ENCODE measurements around the gene STYK1.

Gene STYK1

DNA sequence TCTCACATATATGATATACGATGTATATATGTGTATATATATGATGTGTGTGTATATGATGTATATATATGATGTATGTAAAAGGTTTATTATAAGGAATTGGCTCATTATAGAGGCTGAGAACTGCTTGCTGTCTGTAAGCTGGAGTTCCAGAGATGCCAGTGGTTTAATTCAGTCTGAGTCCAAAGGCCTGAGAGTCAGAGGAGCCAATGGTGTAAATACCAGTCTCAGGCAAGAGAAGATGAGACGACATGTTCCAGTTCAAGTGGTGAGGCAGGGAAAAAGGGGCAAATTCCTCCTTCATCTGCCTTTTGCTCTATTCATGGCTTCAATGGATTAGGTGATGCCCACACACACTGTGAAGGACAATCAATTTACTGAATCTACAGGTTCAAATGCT is 17.1 kb upstream of the STYK1 start:
- H3K4me3 ChIP-seq (ENCODE audit: low read depth, low read length), result no peak overlapping the region
- TF ChIP-seq, protein P1, sequence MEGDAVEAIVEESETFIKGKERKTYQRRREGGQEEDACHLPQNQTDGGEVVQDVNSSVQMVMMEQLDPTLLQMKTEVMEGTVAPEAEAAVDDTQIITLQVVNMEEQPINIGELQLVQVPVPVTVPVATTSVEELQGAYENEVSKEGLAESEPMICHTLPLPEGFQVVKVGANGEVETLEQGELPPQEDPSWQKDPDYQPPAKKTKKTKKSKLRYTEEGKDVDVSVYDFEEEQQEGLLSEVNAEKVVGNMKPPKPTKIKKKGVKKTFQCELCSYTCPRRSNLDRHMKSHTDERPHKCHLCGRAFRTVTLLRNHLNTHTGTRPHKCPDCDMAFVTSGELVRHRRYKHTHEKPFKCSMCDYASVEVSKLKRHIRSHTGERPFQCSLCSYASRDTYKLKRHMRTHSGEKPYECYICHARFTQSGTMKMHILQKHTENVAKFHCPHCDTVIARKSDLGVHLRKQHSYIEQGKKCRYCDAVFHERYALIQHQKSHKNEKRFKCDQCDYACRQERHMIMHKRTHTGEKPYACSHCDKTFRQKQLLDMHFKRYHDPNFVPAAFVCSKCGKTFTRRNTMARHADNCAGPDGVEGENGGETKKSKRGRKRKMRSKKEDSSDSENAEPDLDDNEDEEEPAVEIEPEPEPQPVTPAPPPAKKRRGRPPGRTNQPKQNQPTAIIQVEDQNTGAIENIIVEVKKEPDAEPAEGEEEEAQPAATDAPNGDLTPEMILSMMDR (conservative IDR thresholded peaks at IDR 0.05; ENCODE audit: low read depth, low read length), result no peak
- DNase-seq (ENCODE audit: low read depth), result peak; percentile 43

DNA sequence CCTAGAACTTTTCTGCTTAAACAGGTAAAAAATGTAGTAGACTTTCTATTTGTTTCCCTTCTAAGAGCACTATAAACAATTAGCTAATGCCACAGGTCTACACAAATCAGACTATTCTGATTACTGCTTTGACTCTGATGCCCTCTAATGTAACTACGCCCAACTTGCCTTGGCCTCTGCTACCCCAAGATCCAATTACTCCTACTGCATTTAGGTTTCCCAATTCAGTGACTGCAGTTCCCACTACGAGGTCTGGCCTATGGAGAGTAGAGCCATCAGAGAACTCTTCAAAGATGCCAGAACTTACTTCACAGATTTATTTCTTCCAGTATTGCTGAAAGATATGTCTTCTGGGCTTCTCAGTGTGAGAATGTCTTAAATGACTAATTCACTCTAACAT is 15.3 kb upstream of the STYK1 start:
- TF ChIP-seq, protein P1 (conservative IDR thresholded peaks at IDR 0.05; ENCODE audit: low read depth, low read length), result no peak
- no peak overlapping the region for H3K4me3 ChIP-seq (ENCODE audit: low read depth, low read length)
- DNase-seq (ENCODE audit: low read depth), result no peak

DNA sequence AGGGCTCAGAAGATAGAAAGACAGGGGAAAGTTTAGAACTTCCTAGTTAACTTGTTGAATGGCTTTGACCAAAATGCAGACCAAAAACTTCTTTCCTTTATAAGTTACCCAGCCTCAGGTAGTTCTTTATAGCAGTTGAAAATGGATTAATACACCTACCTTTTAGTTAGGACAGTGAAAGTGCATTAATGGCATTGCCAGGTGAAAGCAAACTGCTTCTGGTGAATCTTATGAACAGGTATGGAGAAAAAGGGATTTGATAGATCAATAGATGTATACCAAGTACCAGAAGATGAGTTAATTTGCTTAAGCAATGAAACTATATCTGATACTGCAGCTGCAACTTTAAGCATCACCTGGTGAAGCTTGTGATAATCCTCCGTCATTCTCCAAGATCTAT is 14.2 kb upstream of the STYK1 start:
- DNase-seq (ENCODE audit: low read depth), result no peak
- H3K4me3 ChIP-seq (ENCODE audit: low read depth, low read length), result no peak overlapping the region
- TF ChIP-seq, protein P1 (conservative IDR thresholded peaks at IDR 0.05; ENCODE audit: low read depth, low read length), result no peak

DNA sequence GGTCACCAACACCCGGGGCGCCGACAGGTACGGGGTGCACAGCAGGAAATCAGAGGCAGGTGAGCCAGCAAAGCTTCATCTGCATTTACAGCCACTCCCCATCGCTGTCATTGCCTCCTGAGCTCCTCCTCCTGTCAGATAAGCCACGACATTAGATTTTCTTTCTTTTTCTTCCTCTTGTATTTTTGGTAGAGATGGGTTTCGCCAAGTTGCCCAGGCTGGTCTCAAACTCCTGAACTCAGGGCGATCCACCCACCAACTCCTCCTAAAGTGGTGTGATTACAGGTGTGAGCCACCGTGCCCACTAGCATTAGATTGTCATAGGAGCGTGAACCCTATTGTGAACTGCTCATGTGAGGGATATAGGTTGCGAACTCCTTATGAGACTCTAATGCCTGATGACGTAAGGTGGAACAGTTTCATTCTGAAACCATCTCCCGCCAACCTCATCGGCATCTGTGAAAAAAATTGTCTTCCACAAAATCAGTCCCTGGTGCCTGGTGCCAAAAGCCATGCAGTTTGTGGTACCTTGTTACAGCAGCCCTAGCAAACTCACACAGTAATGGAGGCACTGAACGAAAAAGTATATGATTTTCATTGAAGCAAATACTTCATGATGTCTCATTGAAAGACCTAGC is 1.5 kb downstream of the STYK1 start:
- H3K4me3 ChIP-seq (ENCODE audit: low read depth, low read length), result no peak overlapping the region
- TF ChIP-seq, protein P1 (conservative IDR thresholded peaks at IDR 0.05; ENCODE audit: low read depth, low read length), result no peak
- DNase-seq (ENCODE audit: low read depth), result no peak

DNA sequence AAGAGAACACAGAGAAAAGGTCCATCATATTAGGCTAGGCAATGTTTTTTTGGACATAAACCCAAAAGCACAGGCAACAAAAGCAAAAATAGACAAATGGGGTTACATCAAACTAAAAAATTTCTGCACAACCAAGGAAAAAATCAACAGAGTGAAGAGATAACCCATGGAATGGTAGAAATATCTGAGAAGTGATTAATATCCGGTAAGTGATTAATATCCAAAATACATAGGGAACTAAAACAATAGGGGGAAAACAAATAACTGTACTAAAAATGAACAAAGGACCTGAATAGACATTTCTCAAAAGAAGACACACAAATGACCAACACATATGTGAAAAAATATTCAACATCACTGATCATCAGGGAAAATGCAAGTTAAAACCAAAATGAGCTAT is 4.3 kb downstream of the STYK1 start:
- TF ChIP-seq, protein P1 (conservative IDR thresholded peaks at IDR 0.05; ENCODE audit: low read depth, low read length), result no peak
- DNase-seq (ENCODE audit: low read depth), result no peak
- H3K4me3 ChIP-seq (ENCODE audit: low read depth, low read length), result no peak overlapping the region

DNA sequence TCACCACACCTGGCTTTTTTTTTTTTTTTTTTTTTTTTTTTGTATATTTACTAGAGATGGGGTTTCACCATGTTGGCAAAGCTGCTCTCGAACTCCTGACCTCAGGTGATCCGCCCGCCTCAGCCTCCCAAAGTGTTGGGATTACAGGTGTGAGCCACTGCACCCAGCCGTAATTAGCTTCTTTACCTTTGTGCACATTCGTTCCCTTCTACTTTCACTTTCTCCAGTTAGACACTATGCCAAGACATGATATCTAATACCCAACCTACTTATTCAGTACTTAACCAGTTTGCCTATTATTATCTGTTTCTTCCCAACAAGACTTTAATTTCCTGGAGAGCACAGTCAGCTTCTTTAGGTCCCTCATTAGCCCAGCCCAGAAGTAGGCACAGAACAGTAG is 5.3 kb downstream of the STYK1 start:
- no peak overlapping the region for H3K4me3 ChIP-seq (ENCODE audit: low read depth, low read length)
- no peak for DNase-seq (ENCODE audit: low read depth)
- TF ChIP-seq, protein P1 (conservative IDR thresholded peaks at IDR 0.05; ENCODE audit: low read depth, low read length), result no peak

DNA sequence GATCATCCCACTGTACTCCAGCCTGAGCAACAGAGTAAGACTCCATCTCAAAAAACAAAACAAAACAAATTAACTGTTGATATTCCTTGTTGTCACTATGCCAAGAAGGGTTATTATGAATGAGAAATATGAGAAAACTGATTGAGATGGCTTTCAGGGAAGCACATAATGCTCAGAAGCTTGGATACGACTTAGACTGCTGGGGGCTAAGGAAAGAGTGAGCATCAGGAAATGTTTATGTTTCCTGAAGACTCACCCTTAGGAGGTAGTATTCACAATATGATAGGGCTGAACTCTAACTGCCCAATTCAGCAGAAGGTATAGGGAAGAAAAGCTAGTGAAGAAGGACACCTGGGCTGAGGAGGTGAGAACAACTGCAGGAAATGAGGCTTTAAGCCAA is 6.3 kb downstream of the STYK1 start:
- TF ChIP-seq, protein P1 (conservative IDR thresholded peaks at IDR 0.05; ENCODE audit: low read depth, low read length), result no peak
- H3K4me3 ChIP-seq (ENCODE audit: low read depth, low read length), result no peak overlapping the region
- no peak for DNase-seq (ENCODE audit: low read depth)

Measured in choroid plexus epithelial cell (primary cell).